Heart right ventricle (tissue), 16 donors: ENCODE results near the gene GPSM1. TPM values are rescaled to one million over a fixed set of nuclear protein-coding genes. Genes with fewer than 3 reads are reported as not detected.

Experiments
- ATAC-seq, 8 donors: fragments of 200-7000 bp; cut with Tn5 transposase; one replicate each; pipeline ENCODE4 v1.9.1; 2020; ENCODE audit warnings: mild to moderate bottlenecking in 8 of 8, moderate library complexity in 8 of 8, moderate number of reproducible peaks in 1 of 8
- DNase-seq, 2 donors: peaks; one replicate each; pipeline ENCODE4 v3.0.0-alpha.2; 2020
- H3K27ac ChIP-seq, 10 donors: fragments of 200-600 bp; sonication (generic) in 2 of 10; one replicate each; pipeline versions ENCODE4 v1.5.0 to v1.8.0; 2020 to 2022; ENCODE audit warnings: mild to moderate bottlenecking in 3 of 10
- H3K27me3 ChIP-seq, 7 donors: fragments of 200-600 bp; one replicate each; pipeline ENCODE4 v1.8.0; 2021 to 2022; ENCODE audit warnings: mild to moderate bottlenecking in 2 of 7
- H3K36me3 ChIP-seq, 9 donors: fragments of 200-600 bp; sonication (generic) in 1 of 9; one replicate each; pipeline versions ENCODE4 v1.5.0 to v1.8.0; 2020 to 2022; ENCODE audit warnings: mild to moderate bottlenecking in 2 of 9
- H3K4me1 ChIP-seq, 9 donors: fragments of 200-600 bp; sonication (generic) in 1 of 9; one replicate each; pipeline versions ENCODE4 v1.5.0 to v1.8.0; 2020 to 2022; ENCODE audit warnings: mild to moderate bottlenecking in 4 of 9
- H3K4me3 ChIP-seq, 10 donors: fragments of 200-600 bp; sonication (generic) in 2 of 10; one replicate each; pipeline versions ENCODE4 v1.5.0 to v1.8.0; 2020 to 2022; ENCODE audit warnings: mild to moderate bottlenecking in 7 of 10, moderate library complexity in 2 of 10
- H3K9me3 ChIP-seq, 11 donors: fragments of 200-600 bp in 10 of 11; sonication (generic) in 2 of 11; one replicate each; pipeline versions ENCODE4 v1.5.0 to v1.8.0; 2013 to 2022; ENCODE audit warnings: mild to moderate bottlenecking in 2 of 11, control low read depth in 1 of 11, moderate library complexity in 1 of 11
- CTCF ChIP-seq, 9 donors: fragments of 200-600 bp; sonication (generic) in 2 of 9; IDR thresholded peaks; one replicate each; pipeline versions ENCODE4 v1.5.0 to v1.8.0; 2021 to 2022; ENCODE audit warnings: antibody characterized with exemption in 9 of 9, mild to moderate bottlenecking in 5 of 9, moderate library complexity in 1 of 9
- WGBS, 2 donors: extraction: QIAGEN DNeasy Blood & Tissue Kit; methylation state at CpG; one replicate each; pipeline ENCODE4 v1.1.7; 2013; ENCODE audit warnings: inconsistent platforms in 1 of 2; 5-methylcytosine and 5-hydroxymethylcytosine counted together
- intact Hi-C, 10 donors: fragments of 100-400 bp; cut with DNase I; formaldehyde crosslinking; loops; one replicate each; pipeline versions ENCODE4 v1.11.1 to v1.14.2; 2022
- polyA plus RNA-seq, 2 donors: library from polyadenylated mRNA; stranded (reverse); fragments of 200-250 nt; gene quantifications; one replicate each; pipeline ENCODE4 v1.2.3, GENCODE V29; 2013
- total RNA-seq, 10 donors: library from RNA; stranded (reverse); fragmentation: NEBNext Ultra II Directional in 3 of 10; extraction: Animal tissue kit (Norgen Biotek cat#: 25700) in 3 of 10; gene quantifications; one replicate each; pipeline versions ENCODE4 v1.2.1 to v1.2.4, GENCODE V29; 2021 to 2023
- donor health status: Arrhythmogenic right ventricular cardiomyopathy.
- donor health status: ischemic (EF 13 %, LVEDD 7.1; RV severe dilation, severe dysfunction).
- donor health status: healthy with polysubstance abuse.
- donor health status: DM: no; HTN: yes; CAD: no.
- donor health status: DM: no; HTN: no; CAD: no.
- donor health status: ischemic (EF 25% LVEDD 6.9; RV normal size, moderate dysfunction).
- donor health status: ischemic (EF 25% LVEDD 5.7; RV mildly dilated, moderate dysfunction).
- donor health status: healthy.
- donor health status: DM: yes; HTN: yes; CAD: no.
- donor health status: Ischemic cardiomyopathy.
- donor health status: ischemic (EF 35%, LVEDD 5.7; RV mildly dilated, moderate dysfunction).
- donor health status: nonischemic (EF 11% LVEDD 7.7; RV severe dilation, severe dysfunction).
- donor health status: DM: yes; HTN: yes; CAD: no.
- donor health status: PGD.
- donor health status: ischemic (EF 29% LVEDD 5.4; RV normal size, mild dysfunction).
- donor health status: nonischemic (EF 23%, LVEDD 6.1; RV moderate dilation, normal function).

GPSM1 gene
- total and polyA plus RNA-seq, 12 donors, result 19.4 to 87.8 (median 25.8) TPM

- ATAC-seq, result no peak
- no peak overlapping the region for H3K4me3 ChIP-seq
- no peaks in the 10 kb centered on the region for H3K36me3 ChIP-seq
- no peak for TF ChIP-seq CTCF (IDR thresholded peaks at IDR 0.05)
- intact Hi-C loops, result loop anchor here in 4 of 10 donors (5.0 to 10.0 kb wide), 4 partner anchors 113 to 683 kb away; no protein-coding TSS in a partner anchor
- WGBS, 2 donors, result 44 to 51% methylated on average over 21 of the region's 21 CpGs
- H3K4me1 ChIP-seq, result peaks cover 0 to 8% (median 5%) of the 10 kb centered on the region in 9 donors
- no peaks in the 10 kb centered on the region for H3K9me3 ChIP-seq
- H3K27ac ChIP-seq, result no peak overlapping the region
- peak in 1 of 2 donors; percentile 9 for DNase-seq
- H3K27me3 ChIP-seq, result peaks cover 0 to 56% (median 40%) of the 10 kb centered on the region in 7 donors
Measured at GRCh38 chr9:136287960-136288753, 39.2 kb upstream of the GPSM1 start.

GRCh38 chr9:136289651-136290507 lies 37.5 kb upstream of the GPSM1 start:
- Histone ChIP-seq H3K4me3 (no peak overlapping the region), H3K4me1 (no peaks in the 10 kb centered on the region), H3K27ac (no peak overlapping the region), H3K27me3 (peaks cover 0 to 47% (median 23%) of the 10 kb centered on the region in 7 donors), H3K9me3 (no peaks in the 10 kb centered on the region), H3K36me3 (no peaks in the 10 kb centered on the region)
- 85 to 88% methylated on average over 30 of the region's 30 CpGs for WGBS, 2 donors
- ATAC-seq (no peak), DNase-seq (peak in 1 of 2 donors; percentile 2)
- intact Hi-C loops, result loop anchor here in 4 of 10 donors (5.0 to 10.0 kb wide), 4 partner anchors 115 to 685 kb away; no protein-coding TSS in a partner anchor
- TF ChIP-seq CTCF (IDR thresholded peaks at IDR 0.05), result no peak

- no peak for DNase-seq
- Histone ChIP-seq H3K4me3 (no peak overlapping the region), H3K36me3 (no peaks in the 10 kb centered on the region), H3K27me3 (peaks cover 0 to 45% (median 18%) of the 10 kb centered on the region in 7 donors), H3K9me3 (no peaks in the 10 kb centered on the region), H3K4me1 (no peaks in the 10 kb centered on the region), H3K27ac (no peak overlapping the region)
- no peak for TF ChIP-seq CTCF (IDR thresholded peaks at IDR 0.05)
- intact Hi-C loops, result no loop called here
- ATAC-seq, result peak in 1 of 8 donors; percentile 35
- 85 to 88% methylated on average over 31 of the region's 31 CpGs for WGBS, 2 donors
Measured at GRCh38 chr9:136290508-136291000, 36.8 kb upstream of the GPSM1 start.
